Kidney (tissue), 14 donors: Measurements from ENCODE around the gene DOLK. TPM values are rescaled to one million over a fixed set of nuclear protein-coding genes. Genes with fewer than 3 reads are reported as not detected.

Source experiments
- DNase-seq, 5 donors: peaks; one replicate each; pipeline ENCODE4 v3.0.0-alpha.2; 2013 to 2020
- FAIRE-seq: peaks from 2 replicates; lab custom pipeline; 2012; peaks lifted over from hg19 to GRCh38; lab: Jason Lieb, UNC
- H3K27ac ChIP-seq, 2 donors: one replicate each; pipeline ENCODE4 v1.7.0; 2013; ENCODE audit warnings: low read depth in 2 of 2, low read length in 2 of 2, inconsistent platforms in 1 of 2
- H3K27me3 ChIP-seq: one replicate; pipeline ENCODE4 v1.7.1; 2013; ENCODE audit warnings: low read length, inconsistent platforms; ENCODE audit not compliant: control insufficient read depth, insufficient read depth
- H3K36me3 ChIP-seq, 3 donors: one replicate each; pipeline versions ENCODE4 v1.7.0 to v1.7.1; 2013; ENCODE audit warnings: low read length in 3 of 3, control low read depth in 1 of 3, inconsistent platforms in 1 of 3; ENCODE audit not compliant: insufficient read depth in 3 of 3, control insufficient read depth in 2 of 3
- H3K4me1 ChIP-seq, 3 donors: one replicate each; pipeline versions ENCODE4 v1.7.0 to v1.7.1; 2013; ENCODE audit warnings: low read length in 3 of 3, inconsistent platforms in 1 of 3, low read depth in 1 of 3; ENCODE audit not compliant: control insufficient read depth in 2 of 3, insufficient read depth in 2 of 3
- H3K4me3 ChIP-seq, 3 donors: one replicate each; pipeline versions ENCODE4 v1.7.0 to v1.8.1; 2013; ENCODE audit warnings: low read length in 3 of 3, control low read depth in 1 of 3, inconsistent platforms in 1 of 3
- H3K9ac ChIP-seq, 3 donors: one replicate each; pipeline versions ENCODE4 v1.7.0 to v1.7.1; 2013; ENCODE audit warnings: low read length in 3 of 3, control low read depth in 1 of 3, inconsistent platforms in 1 of 3
- H3K9me3 ChIP-seq, 3 donors: one replicate each; pipeline versions ENCODE4 v1.7.0 to v1.7.1; 2013; ENCODE audit warnings: low read length in 3 of 3, control low read depth in 1 of 3, inconsistent platforms in 1 of 3; ENCODE audit not compliant: control insufficient read depth in 2 of 3, insufficient read depth in 1 of 3
- CTCF ChIP-seq: IDR thresholded peaks from 3 replicates; pipeline ENCODE4 v1.5.1; 2012; ENCODE audit warnings: mild to moderate bottlenecking, moderate library complexity, borderline replicate concordance; ENCODE audit not compliant: insufficient read depth; ENCODE audit errors: extremely low read depth
- intact Hi-C: fragments of 100-400 bp; cut with DNase I; formaldehyde crosslinking; loops from one replicate; pipeline ENCODE4 v1.11.1; 2022
- polyA plus RNA-seq: library from polyadenylated mRNA; stranded (reverse); fragments of 350-450 nt; fragmentation: Illumina TruSeq; extraction: RNeasy Lipid Tissue Mini Kit (QIAGEN cat#74804); gene quantifications from one replicate; pipeline ENCODE4 v1.2.3, GENCODE V29; 2014; ENCODE audit warnings: low read depth, low replicate concordance; ENCODE audit not compliant: insufficient read depth
- total RNA-seq: library from RNA; stranded (reverse); fragmentation: NEBNext Ultra II Directional; extraction: Animal tissue kit (Norgen Biotek cat#: 25700); gene quantifications from one replicate; pipeline ENCODE4 v1.2.1, GENCODE V29; 2021
- donor health status: control.
- donor health status: control.
- donor health status: control.
- donor health status: control.
- donor health status: control.
- donor health status: DM: yes; HTN: yes; CAD: no.
- donor health status: Normal renal cell carcinoma (clear cell type).

Gene DOLK
- total and polyA plus RNA-seq, 2 donors from 2014 or later, result 13.9 to 17.0 TPM

GRCh38 chr9:128929560-128929959, 17.8 kb downstream of the DOLK start:
- no peak overlapping the region for H3K27ac ChIP-seq
- H3K9me3 ChIP-seq, result no peaks in the 10 kb centered on the region
- FAIRE-seq, result no peak

GRCh38 chr9:128928624-128929023, 18.8 kb downstream of the DOLK start:
- Histone ChIP-seq H3K27me3 (no peaks in the 10 kb centered on the region), H3K9ac (no peak overlapping the region), H3K4me1 (peaks cover 0 to 2% (median 2%) of the 10 kb centered on the region in 3 donors), H3K36me3 (no peaks in the 10 kb centered on the region), H3K9me3 (no peaks in the 10 kb centered on the region), H3K4me3 (no peak overlapping the region), H3K27ac (no peak overlapping the region)
- DNase-seq, result no peak
- intact Hi-C loops, result no loop called here
- no peak for TF ChIP-seq CTCF
- FAIRE-seq, result no peak

More at GRCh38 chr9:128929560-128929959, 17.8 kb downstream of the DOLK start:
- no peak for DNase-seq
- TF ChIP-seq CTCF, result no peak
- H3K36me3 ChIP-seq, result no peaks in the 10 kb centered on the region
- no peak overlapping the region for H3K4me3 ChIP-seq
- peaks cover 0 to 2% (median 2%) of the 10 kb centered on the region in 3 donors for H3K4me1 ChIP-seq
- no peak overlapping the region for H3K9ac ChIP-seq
- no peaks in the 10 kb centered on the region for H3K27me3 ChIP-seq
- intact Hi-C loops, result no loop called here

- no peaks in the 10 kb centered on the region for H3K27me3 ChIP-seq
- intact Hi-C loops, result no loop called here
- H3K4me1 ChIP-seq, result peaks cover 0 to 2% (median 2%) of the 10 kb centered on the region in 3 donors
- H3K36me3 ChIP-seq, result no peaks in the 10 kb centered on the region
- H3K9ac ChIP-seq, result no peak overlapping the region
- H3K4me3 ChIP-seq, result no peak overlapping the region
- no peaks in the 10 kb centered on the region for H3K9me3 ChIP-seq
- TF ChIP-seq CTCF, result peak; percentile 98
- no peak overlapping the region for H3K27ac ChIP-seq
- peak in 4 of 5 donors; percentile 66 to 77 (median 72) for DNase-seq
- no peak for FAIRE-seq
Observed at GRCh38 chr9:128927731-128928411, 19.5 kb downstream of the DOLK start.
